GM12864 (cell line): ENCODE results near the gene PDE2A.

Experiments used
- DNase-seq: peaks from one replicate; pipeline ENCODE4 v3.0.0-alpha.2; 2011; ENCODE audit warnings: low read depth
- H3K4me3 ChIP-seq: 2 replicates; pipeline ENCODE4 v1.5.1; 2011; ENCODE audit warnings: mild to moderate bottlenecking, low read depth, low read length, control low read depth
- CTCF ChIP-seq: IDR thresholded peaks from 2 replicates; pipeline ENCODE4 v1.5.1; 2011; ENCODE audit warnings: low read depth, mild to moderate bottlenecking, moderate library complexity, low read length, control low read depth, inconsistent platforms; ENCODE audit errors: missing control alignments

The PDE2A gene

GRCh38 chr11:72661486-72661885 lies 12.7 kb downstream of the PDE2A start:
- no peak overlapping the region for H3K4me3 ChIP-seq
- DNase-seq, result no peak
- no peak for TF ChIP-seq CTCF

DNA sequence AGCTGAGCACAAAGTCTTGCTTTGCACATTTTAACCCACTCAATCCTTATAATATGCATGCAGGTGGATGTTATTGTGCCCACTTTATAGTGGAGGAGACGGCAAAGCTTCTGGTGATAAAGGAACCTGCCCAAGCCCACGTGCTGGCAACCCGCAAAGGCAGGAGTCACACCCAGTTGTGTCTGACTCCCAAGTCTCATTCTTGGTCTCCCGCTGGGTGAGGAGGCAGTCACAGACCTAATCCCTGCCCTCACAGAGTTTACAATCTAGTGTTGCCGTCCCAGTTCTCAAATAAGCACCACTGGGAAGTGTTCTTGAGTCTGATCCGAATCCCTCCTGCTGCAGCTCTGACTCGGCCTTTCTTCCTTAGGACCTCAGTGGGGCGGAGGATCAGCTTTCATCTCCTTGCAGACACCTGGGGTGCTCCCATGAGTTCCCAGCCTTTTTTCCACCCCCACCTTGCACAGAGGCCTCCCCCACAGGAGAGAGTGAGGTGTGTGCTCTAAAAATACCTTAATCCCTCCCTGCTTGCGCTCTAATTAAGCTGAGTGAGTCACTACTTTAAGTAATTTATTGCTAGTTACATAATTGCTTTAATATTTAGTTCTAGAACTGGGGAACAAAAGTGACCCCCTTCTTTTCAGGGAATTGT lies 15.1 kb downstream of the PDE2A start:
- no peak for TF ChIP-seq CTCF
- H3K4me3 ChIP-seq, result no peak overlapping the region
- no peak for DNase-seq

- no peak for DNase-seq
- no peak overlapping the region for H3K4me3 ChIP-seq
- no peak for TF ChIP-seq CTCF
These were observed 16.7 kb downstream of the PDE2A start for GRCh38 chr11:72657411-72658100.

DNA sequence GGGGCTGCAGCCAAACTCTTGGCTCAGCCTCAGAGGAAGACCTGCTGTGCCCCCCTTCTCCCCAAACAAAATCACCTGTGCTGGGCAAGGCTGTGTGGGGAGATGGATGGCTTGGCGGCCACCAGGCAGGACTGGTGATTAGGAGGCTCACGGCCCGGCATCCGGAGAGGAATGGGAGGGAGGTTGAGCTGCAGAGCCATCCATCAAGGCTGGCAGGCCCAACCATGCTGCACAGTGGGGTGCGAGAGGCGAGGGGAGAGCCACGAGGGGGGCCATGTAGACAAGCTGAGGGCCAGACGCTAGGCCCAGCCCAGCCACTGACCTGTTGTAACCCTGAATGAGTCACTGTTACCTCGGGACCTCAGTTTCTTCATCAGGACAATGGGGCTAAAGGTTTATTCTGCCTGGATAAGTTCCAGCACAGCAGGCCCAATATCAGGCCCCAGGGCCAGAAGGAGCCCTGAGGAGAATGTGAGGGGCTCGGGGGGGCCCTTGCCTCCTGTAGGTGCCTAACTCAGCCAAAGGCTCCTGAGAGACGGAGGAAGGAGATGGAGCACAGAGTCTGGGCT lies 18.2 kb downstream of the PDE2A start:
- no peak for DNase-seq
- no peak for TF ChIP-seq CTCF
- no peak overlapping the region for H3K4me3 ChIP-seq

DNA sequence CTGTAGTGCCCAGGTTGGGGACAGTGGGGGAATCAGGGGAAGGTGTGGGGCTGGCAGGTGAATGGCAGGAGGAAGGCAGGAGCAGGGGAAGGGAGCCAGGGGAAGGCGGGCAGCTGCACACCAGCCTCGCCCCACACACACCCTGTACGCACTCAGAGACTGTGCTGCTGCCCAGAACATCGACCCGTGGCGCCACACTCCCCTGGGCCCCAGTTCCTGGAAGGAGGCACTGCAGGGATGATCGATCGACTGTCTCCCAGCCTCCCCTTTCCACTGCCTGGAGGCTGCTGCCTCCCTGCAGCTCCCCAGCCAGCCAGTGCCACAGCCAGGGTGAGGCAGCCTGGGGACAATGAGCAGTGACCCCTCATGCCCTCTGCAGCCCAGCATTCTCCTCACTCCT lies 19.2 kb downstream of the PDE2A start:
- H3K4me3 ChIP-seq, result no peak overlapping the region
- no peak for TF ChIP-seq CTCF
- DNase-seq, result no peak

- TF ChIP-seq CTCF, result no peak
- H3K4me3 ChIP-seq, result no peak overlapping the region
- DNase-seq, result no peak
These were observed 20.6 kb downstream of the PDE2A start for GRCh38 chr11:72653649-72654048.
